HG03439 (cell line): ENCODE measurements around the gene KASH5.

Experiments used
- ATAC-seq: cut with Tn5 transposase; IDR thresholded peaks from one replicate; pipeline ENCODE4 v1.9.1; 2021; ENCODE audit warnings: mild to moderate bottlenecking, moderate library complexity; ENCODE audit not compliant: unreplicated experiment

The KASH5 gene

DNA sequence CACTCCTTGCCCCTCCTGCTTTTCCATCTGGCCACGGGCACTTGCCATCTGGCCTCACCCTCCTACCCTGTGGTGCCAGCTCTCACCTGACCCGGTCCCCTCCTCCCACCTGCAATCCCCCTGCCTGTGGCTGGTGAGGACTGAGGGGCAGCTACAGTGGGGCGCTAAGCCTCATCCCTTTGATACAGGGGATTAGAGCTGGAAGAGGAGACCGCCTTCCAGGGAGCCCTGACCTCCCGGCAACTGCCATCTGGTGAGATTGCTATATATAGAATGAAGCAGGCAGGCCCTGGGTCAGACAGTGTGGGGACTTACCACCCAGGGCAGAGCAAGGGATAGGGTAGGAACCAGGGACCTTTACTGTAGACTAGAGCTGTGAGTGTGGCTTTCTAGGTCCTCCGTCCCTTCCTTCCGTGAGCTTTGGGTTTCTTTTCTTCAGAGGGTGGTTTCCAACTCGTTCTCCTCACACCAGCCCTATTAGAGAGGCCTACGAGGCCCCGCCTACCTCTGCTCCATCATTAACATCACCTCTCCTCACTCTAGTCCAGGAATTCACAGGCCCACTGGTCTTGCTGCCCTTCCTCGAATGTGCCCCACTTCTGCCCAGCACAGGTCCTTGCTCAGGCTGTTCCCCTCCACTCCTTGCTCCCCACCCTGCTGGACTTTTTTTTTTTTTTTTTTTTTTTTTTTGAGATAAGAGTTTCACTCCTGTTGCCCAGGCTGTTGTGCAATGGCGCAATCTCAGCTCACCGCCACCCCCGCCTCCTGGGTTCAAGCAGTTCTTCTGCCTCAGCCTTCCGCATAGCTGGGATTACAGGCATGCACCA is 7.7 kb downstream of the KASH5 start:
- no peak for ATAC-seq

DNA sequence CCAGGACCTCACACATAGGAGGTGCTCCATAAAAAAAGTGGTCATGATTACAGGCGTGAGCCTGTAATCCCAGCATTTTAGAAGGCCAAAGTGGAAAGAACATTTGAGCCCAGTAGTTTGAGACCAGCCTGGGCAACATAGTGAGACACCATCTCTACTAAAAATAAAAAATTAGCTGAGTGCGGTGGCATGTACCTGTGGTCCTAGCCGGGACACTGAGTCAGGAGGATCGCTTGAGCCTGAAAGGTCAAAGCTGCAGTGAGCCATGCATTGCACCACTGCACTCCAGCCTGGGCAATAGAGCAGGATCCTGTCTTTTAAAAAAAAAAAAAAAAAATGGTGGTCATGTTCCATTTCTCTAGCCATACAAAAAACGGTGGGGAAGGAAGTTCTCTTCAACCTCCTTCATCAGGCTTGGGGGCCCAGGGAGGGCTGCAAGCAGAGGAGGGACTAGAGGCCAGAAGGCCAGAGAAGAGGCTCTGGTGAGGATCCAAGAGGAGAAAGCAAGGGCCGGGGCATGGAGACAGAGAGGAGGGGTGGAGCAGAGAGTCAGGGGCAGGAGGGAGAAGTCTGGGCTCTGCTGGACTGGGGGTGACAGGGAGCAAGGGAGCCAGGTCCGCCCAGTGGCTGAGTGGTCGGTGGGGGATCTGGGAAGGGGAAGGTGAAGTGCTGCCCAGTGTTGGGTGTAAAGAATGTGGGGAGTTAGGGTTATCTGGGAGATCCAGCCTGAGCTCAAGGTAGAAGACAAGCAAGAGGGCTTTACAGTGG is 8.9 kb downstream of the KASH5 start:
- no peak for ATAC-seq

DNA sequence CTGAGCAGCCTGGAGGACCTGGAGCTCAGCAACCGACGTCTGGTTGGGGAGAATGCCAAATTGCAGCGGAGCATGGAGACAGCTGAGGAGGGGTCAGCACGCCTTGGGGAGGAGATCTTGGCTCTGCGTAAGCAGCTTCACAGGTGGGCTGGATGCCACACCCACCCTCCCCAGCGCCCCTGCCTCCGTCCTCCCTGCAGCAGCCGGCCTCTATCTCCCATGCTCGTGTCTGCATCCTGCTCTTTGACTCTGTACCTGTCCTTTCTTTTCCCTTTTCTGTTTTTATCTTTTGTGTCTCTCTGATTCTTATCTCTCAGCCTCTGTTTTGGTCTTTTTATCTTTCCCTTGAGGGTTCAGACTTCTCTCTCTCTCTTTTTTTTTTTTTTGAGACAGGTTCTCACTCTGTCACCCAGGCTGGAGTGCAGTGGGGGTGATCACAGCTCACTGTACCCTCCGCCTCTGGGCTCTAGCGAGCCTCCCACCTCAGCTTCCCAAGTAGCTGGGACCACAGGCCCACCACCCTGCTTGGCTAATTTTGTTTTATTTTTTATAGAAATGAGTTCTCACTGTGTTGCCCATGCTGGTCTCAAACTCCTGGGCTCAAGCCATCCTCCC is 10.1 kb downstream of the KASH5 start:
- no peak for ATAC-seq

DNA sequence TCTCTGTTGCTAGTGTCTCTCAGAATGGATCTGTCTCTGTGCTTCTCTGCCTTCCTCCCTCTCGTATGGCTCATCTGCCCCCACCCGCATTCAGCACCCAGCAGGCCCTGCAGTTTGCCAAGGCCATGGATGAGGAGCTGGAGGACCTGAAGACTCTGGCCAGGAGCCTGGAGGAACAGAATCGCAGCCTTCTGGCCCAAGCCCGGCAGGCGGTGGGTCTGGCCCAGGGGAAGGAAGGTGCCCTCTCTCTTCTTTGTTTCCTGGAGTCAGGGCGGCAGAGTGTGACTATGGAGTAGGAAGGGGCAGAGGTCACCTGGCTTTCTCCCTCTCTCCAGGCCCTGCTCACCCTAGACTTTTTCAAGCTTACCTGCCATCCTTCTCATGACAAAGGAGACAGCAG is 10.9 kb downstream of the KASH5 start:
- ATAC-seq: no peak

DNA sequence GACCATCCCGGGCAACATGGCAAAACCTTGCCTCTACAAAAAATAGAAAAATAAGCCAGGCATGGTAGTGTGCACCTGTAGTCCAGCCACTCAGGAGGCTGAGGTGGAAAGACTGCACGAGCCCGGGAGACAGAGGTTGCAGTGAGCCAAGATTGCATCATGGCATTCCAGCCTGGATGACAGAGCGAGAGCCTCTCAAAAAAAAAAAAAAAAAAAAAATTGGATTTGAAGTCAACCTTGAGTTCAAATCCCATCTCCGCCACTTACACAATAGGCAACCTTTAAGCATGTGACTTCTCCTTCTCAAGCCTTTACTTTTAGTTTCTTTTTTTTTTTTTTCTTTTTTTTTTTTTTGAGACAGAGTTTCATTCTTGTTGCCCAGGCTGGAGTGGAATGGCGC is 12.0 kb downstream of the KASH5 start:
- ATAC-seq: no peak

DNA sequence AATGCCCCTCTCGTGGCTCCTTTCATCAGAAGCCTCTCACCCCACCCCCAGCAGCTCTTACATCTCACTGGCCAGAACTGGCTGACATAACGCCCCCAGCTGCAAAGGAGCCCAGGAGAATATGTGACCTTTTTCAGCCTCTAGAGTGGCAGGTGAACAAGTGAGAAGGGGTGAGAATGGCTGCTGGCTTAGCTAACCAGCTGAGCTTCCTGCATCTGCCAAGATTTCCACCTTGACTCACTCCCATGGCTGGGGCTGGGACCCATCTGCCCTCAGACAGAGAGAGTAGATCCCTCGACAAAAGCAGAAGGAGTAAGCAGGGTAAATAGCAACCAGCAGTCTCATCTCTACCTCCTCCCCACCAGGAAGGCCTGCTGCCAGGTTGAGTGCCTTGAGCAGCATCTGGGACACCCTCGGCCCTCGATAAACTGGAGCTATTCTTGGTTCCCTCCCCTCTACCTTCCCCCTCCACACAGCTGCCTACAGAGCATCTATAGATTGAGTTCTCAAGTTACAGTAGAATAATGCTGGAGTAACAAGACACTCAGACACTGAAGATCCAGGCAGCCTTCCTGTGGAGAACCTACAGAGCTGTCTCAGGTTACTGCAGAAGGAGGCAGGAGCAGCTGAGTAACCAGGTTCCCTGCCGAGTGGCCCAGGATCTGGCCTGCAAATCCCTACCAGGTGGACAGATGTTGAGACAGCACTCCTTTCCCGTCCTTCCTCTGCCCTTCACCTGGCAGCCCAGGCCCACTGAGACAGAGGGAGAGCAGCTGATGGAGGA is 15.5 kb downstream of the KASH5 start:
- no peak for ATAC-seq

DNA sequence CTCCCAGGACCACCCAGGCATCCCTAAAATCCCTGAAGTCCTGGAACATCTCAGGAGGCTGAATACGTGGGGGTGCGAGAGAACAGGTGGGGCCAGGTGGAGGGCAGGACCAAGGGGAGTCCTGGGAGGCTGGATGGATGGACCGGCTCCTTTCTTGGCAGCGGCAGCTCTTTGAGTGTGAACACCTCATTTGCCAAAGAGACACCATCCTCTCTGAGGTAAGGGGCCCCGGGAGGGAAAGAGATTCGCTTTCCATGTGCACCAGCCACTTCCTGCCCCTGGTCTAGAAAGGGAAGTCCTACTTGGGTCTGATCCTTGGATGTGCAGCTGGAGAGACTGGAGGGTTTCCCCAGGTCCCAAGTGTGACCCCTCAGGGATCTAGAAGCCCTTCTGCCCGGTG is 19.0 kb downstream of the KASH5 start:
- no peak for ATAC-seq

DNA sequence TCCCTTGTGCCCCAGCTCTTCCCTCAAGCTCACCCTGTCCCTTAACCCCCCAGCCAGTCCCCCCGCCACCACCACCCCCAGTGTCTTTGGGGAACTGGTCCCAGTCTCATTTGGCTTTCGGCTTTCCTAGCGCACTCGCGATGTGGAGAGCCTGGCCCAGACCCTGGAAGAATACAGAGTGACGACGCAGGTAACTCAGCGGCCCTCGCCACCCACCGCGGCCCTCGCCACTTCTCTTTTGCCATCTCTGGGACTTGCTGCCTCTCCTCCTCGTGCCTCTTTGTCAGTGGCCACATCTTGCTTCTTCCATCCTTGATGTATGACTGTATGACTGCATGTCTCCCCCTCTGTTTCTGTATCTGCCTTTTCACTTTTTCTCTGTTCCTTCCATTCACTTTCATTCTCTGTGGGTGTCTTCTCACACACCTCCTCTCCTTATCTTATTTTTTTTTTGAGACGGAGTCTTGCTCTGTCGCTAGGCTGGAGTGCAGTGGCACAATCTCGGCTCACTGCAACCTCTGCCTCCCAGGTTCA is 19.5 kb downstream of the KASH5 start:
- ATAC-seq: no peak

DNA sequence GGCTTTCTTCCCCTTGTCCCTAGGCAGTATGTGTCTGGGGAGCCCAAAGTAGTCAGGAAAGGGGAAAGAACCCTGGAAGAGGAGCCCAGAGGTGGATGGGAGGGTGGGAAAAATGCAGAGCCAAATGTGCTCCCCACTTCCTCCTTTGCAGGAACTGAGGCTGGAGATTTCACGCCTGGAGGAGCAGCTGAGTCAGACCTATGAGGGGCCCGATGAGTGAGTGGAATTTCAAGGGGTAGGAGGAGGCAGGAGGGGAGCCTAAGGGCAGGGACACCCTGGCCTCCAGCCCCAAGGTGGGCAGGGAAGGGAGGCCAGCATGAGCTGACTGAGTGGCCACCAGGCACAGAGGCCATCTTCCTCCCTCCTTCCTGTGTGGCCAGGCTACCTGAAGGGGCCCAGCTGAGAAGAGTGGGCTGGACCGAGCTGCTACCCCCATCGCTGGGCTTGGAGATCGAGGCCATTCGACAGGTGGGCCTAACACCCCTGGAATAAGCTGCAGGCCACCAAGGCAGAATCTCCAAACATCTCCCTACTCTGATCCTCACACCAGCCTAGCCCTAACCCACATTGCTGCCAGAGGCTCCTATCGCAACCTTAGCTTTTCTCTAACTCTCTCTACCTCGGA is 20.9 kb downstream of the KASH5 start:
- ATAC-seq: no peak

DNA sequence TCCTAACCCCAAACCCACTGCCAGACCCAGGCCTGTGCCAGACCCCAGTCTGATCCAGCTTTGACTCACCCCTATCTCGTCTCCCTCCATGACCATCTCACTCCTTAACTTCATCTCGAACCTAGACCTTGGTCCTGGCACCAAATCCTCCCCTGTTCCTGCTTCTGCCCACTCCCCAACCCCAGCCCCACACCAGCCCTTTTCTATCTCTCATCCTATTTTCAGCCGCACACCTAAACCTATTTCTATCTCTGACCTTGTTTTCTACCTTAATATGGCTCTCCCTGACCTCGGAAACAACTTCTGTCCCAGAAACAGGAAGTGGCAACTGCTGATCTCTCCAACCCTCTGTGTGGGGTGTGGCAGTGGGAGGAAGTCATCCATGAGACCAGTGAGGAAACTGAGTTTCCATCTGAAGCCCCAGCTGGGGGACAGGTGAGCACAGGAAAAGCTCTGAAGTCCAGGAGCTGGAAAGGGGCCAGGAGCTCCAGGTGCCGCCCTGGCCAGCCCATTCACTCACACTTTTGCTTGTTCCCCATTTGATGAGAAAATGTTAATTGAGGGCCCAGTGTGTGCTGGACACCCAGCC is 21.5 kb downstream of the KASH5 start:
- ATAC-seq: no peak

DNA sequence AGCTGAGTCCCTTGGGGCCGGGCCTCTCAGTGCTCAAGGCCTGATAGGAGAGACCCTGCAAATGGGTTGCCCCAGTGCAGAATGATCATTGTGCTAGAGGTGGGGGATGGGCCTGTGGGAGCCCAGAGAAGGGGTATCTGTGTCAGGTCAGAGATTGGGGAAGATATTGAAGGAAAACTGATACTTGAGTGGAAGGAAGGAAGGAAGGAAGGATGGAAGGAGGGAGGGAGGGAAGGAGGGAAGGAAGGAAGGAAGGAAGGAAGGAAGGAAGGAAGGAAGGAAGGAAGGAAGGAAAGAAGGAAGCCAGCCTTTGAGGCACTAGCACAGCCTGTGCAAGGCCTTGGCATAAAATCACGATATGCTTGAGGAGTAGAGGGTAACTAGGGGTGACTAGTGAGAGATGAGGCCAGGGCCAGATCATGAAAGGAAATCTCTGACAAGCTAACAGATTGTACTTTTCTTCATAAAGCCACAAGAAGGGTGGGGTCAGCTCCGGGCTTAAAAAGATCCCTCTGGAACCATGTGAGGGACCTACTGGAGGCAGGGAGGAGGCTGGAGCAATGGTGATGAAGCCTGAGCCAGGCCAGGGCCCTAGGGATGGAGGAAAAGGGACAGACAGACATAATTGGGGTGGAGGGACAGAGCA is 23.8 kb downstream of the KASH5 start:
- ATAC-seq: no peak

DNA sequence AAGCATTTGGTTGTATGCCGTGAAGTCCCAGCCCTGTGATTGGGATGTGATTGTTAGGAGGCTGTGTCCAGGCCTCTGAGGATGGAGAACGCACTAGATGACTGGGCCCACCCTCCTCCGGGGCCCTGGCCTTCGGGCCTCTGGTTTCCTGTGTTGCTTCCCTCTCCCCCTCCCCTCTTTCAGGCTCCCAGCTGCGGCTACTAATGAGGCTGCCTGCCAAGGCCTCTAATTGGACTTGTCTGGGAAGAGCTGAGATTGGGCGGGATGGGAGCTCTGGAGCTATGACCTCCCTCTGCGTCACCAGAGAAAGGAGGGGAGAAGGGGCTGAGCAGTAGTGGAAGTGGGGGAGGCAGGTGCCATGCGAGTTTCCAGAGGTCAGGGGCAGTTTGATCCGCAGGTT is 25.3 kb downstream of the KASH5 start:
- no peak for ATAC-seq

DNA sequence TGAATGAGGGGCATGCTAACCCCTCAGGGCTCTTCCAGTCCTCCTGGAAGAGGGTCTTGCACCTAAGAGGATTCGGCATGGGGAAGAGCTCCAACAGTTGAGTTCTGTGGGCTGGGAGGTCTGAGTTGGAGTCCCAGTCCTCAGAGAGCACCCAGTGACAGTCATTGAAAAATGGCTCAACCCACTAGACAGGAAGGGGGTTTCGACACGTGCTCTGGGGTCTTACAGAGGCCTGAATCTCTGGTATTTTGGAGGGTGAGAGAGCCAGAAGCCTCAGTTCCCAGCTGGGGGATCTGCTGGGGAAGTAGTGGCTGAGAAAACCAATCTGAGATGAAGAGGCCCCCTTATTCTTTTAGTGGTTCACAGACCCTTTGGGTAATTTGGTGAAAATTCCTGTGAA is 26.2 kb downstream of the KASH5 start:
- no peak for ATAC-seq

DNA sequence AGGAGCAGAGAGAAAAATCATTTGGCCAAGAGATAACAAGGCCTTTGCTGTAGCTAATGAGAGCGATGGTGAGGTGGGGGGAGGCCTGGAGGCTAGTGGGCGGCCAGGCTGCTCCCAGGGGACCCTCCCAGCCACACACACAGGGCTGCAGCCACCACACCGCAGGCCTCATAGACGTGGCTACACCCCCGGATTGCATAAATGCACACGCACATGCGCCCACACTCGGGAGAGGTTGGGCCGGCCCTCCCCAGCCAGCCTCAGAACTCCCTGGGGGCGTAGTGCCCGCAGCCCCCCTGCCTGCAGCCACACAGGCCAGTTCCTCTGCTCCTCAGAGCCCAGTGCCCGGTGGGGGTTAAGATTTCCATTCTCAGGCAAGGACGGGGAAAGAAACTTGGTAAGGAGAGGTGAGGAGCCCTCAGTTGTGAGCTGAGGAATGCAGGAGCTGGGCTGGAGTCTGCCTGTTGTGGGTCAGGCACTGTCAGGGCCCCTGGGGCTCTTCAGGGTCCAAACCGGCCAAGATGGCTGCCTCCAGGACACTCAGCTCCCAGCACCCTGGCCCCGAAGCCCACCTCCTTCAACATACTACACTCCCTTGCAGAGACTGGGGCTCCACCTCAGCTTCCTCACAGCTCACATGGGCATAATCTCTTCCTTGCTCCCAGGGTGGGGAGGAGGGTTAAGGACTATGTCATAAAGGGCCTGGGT is 27.2 kb downstream of the KASH5 start:
- no peak for ATAC-seq

DNA sequence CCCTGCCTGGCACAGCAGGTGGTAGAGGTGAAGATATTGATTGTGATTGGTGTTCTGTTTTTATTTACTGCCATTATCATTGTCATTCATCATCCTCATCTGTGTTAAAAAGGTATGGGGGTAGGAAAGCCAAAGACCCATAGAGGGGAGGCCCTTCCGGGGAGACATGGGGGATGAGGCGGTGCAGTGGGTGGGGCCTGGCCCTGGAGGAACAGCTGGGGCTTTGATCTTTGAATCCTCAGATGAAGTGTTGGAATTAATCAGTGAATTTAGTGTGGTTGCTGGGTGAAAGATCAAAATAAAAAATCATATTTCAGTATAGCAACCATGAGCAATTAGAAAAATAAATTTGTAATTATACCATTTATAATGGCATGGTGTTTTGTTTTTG is 27.8 kb downstream of the KASH5 start:
- no peak for ATAC-seq

DNA sequence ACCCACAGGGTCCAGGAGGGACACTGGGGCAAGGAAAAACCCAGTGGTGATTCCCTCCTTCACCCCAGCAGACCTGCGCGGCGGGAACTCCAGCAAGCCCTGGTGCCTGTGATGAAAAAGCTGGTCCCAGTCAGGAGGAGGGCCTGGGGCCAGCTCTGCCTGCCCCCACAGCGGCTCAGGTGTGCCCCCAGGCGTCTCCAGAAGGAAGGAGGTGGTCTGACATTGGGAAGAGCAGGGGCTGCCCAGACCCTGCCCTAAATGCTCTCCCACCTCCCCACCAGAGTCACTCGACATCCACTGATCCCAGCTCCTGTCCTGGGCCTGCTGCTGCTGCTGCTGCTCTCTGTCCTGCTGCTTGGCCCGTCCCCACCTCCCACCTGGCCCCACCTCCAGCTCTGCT is 29.0 kb downstream of the KASH5 start:
- no peak for ATAC-seq

DNA sequence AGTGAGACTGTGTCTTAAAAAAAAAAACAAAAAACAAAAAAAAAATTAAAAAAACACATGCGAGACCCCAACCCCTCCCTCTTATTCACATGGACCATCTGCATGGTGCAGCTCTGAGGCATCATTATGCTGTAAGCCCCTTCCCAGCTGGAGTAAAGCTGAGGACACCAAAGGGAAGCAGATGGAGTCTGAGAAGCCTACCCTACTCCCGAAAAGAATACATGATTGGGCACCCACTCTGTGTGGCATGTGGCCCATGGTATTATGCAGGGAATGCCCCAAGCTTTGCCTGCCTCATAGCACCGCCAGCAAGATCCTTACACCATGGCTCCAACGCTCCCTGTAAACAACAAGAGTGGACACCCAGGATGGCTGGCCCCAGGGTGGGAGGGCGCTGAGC is 30.5 kb downstream of the KASH5 start:
- no peak for ATAC-seq

DNA sequence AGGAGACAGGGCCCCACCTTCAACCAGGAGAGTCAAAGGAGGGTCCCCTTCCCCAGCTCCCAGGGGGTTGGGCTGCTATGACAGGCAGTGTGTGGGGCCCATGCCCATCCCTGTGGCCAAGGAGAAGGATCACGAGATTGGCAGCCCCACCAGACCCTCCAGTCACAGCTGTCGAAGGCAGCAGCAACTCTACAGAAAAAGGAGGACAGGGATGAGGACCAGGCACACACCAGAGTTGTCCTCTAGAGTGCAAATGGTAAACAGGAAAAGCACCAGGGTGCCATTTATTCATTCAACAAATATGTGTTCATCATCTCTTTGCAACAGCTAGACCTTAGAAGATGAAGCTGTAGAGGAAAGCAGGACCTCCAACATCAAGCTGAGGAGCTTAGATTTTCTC is 31.1 kb downstream of the KASH5 start:
- no peak for ATAC-seq

DNA sequence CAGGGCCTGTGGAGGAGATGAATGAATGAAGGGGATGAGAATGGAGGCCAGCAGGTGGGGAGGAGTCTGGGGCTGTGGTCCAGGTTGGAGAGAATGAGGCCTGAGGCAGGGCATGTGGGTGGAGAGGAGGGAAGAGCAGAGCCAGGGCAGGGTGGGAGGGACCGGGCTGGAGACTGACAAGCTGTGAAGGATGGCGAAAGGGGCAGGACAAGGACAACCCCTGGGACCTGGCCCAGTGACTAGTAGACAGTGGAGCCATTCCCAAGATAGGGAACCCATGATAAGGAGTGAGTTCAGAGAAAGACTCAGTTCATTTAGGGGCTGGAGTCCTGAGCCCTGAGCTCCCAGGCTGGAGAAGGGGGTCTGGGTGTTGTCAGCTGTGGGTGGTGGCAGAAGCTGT is 32.2 kb downstream of the KASH5 start:
- no peak for ATAC-seq
